Thyroid gland (tissue), 4 donors: Measurements from ENCODE around the gene UBE2D2.

Experiments
- POLR2A ChIP-seq, 2 donors: fragments of 450-650 bp; IDR thresholded peaks; one replicate each; pipeline ENCODE4 v1.6.1; 2017; ENCODE audit warnings: antibody characterized with exemption in 2 of 2, mild to moderate bottlenecking in 2 of 2, moderate library complexity in 1 of 2
- TF ChIP-seq, protein P1 (sequence below), 6 experiments: fragments of 200-600 bp in 3 of 6; fragments of 450-650 bp in 3 of 6; sonication (generic) in 3 of 6; IDR thresholded peaks; one replicate each; pipeline ENCODE4 v1.5.1; 2016 to 2019; ENCODE audit warnings: antibody characterized with exemption in 6 of 6, mild to moderate bottlenecking in 2 of 6, inconsistent platforms in 1 of 6, moderate library complexity in 1 of 6

DNA sequence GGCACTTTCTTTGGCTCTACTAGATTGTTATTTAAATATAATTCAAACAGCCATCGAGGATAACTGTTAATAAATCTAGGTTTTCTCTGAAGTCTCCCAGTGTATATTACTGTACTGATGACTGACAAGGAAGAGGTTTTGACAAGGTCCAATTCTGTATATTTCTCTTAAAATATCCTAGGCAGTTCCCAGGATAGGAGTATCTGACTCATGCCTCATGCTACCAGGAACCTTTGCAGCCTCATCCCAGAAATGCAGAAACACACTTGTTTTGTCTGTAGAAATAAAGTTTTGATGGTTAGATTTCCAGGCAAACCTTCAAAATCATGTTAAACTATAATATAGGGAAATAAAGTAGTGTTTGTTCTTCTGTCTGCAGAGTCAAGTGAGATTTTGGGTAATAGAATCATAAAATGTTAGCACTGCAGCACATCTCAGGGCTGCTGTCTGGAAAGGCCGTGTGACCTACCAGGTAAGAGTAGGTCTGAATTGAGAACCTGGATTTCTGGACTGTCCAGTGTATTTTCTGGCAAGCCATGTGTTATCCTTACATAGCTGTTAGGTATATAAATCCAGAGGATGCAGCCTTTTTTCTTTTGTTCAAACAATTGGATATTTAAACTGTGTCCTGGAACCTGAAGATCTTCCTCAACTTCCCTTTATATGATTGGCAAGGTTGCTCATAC lies 8.3 kb downstream of the UBE2D2 start:
- TF ChIP-seq, protein P1, sequence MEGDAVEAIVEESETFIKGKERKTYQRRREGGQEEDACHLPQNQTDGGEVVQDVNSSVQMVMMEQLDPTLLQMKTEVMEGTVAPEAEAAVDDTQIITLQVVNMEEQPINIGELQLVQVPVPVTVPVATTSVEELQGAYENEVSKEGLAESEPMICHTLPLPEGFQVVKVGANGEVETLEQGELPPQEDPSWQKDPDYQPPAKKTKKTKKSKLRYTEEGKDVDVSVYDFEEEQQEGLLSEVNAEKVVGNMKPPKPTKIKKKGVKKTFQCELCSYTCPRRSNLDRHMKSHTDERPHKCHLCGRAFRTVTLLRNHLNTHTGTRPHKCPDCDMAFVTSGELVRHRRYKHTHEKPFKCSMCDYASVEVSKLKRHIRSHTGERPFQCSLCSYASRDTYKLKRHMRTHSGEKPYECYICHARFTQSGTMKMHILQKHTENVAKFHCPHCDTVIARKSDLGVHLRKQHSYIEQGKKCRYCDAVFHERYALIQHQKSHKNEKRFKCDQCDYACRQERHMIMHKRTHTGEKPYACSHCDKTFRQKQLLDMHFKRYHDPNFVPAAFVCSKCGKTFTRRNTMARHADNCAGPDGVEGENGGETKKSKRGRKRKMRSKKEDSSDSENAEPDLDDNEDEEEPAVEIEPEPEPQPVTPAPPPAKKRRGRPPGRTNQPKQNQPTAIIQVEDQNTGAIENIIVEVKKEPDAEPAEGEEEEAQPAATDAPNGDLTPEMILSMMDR (IDR thresholded peaks at IDR 0.05), result no peak
- TF ChIP-seq POLR2A (IDR thresholded peaks at IDR 0.05), result no peak
